ENCODE data around the gene AOC2.

AOC2 gene

GRCh38 chr17:42844271-42844670 lies at the start of gene AOC2:
TSS of gene AOC2 (plus strand) at chr17:42844580. CDS start at chr17:42844627, 47 bp downstream.
- DNase-seq (ENCODE audit: low read depth, low spot score): no peak

- no peak for DNase-seq (ENCODE audit: low read depth, low spot score)
Observed at GRCh38 chr17:42795061-42795460, 49.3 kb upstream of the AOC2 start.

- DNase-seq (ENCODE audit: low read depth, low spot score): no peak
Observed at GRCh38 chr17:42795465-42795864, 48.9 kb upstream of the AOC2 start.

- no peak for DNase-seq (ENCODE audit: low read depth, low spot score)
Observed at GRCh38 chr17:42796066-42796758, 48.2 kb upstream of the AOC2 start.

- no peak for DNase-seq (ENCODE audit: low read depth, low spot score)
Observed at GRCh38 chr17:42797067-42798007, 47.0 kb upstream of the AOC2 start.

- no peak for DNase-seq (ENCODE audit: low read depth, low spot score)
Observed at GRCh38 chr17:42798011-42798382, 46.4 kb upstream of the AOC2 start.

- DNase-seq (ENCODE audit: low read depth, low spot score): peak; percentile 58
Observed at GRCh38 chr17:42798383-42799380, 45.7 kb upstream of the AOC2 start, which contains the start of the genes CNTD1 and COA3. TSS of gene CNTD1 (plus strand) at chr17:42798861. CDS start at chr17:42799068, 207 bp downstream. TSS of gene COA3 (minus strand) at chr17:42798704. CDS start at chr17:42798681, 23 bp downstream.

GRCh38 chr17:42803074-42803883 lies 41.1 kb upstream of the AOC2 start:
- no peak for DNase-seq (ENCODE audit: low read depth, low spot score)

GRCh38 chr17:42804918-42805367 lies 39.4 kb upstream of the AOC2 start:
- no peak for DNase-seq (ENCODE audit: low read depth, low spot score)

GRCh38 chr17:42806249-42806648 lies 38.1 kb upstream of the AOC2 start:
- DNase-seq (ENCODE audit: low read depth, low spot score): no peak

GRCh38 chr17:42809250-42809649 lies 35.1 kb upstream of the AOC2 start:
- DNase-seq (ENCODE audit: low read depth, low spot score): no peak

GRCh38 chr17:42814633-42815399 lies 29.6 kb upstream of the AOC2 start:
- DNase-seq (ENCODE audit: low read depth, low spot score): no peak

- no peak for DNase-seq (ENCODE audit: low read depth, low spot score)
Observed at GRCh38 chr17:42817866-42818265, 26.5 kb upstream of the AOC2 start.

- DNase-seq (ENCODE audit: low read depth, low spot score): no peak
Observed at GRCh38 chr17:42818379-42818778, 26.0 kb upstream of the AOC2 start.

- peak; percentile 40 for DNase-seq (ENCODE audit: low read depth, low spot score)
Observed at GRCh38 chr17:42819939-42820535, 24.3 kb upstream of the AOC2 start.

- no peak for DNase-seq (ENCODE audit: low read depth, low spot score)
Observed at GRCh38 chr17:42821176-42821575, 23.2 kb upstream of the AOC2 start.

GRCh38 chr17:42827472-42827871 lies 16.9 kb upstream of the AOC2 start:
- no peak for DNase-seq (ENCODE audit: low read depth, low spot score)

GRCh38 chr17:42830971-42831370 lies 13.4 kb upstream of the AOC2 start:
- no peak for DNase-seq (ENCODE audit: low read depth, low spot score)

- DNase-seq (ENCODE audit: low read depth, low spot score): no peak
Observed at GRCh38 chr17:42832213-42832933, 12.0 kb upstream of the AOC2 start.

Measured in activated CD4-positive, CD25-positive, alpha-beta regulatory T cell treated with anti-CD3 and anti-CD28 coated beads, Interleukin-2, amount 50 U/mL, for 16 hours (primary cell).